Uterus (tissue), 2 donors: ENCODE results near the gene C2CD2L.

Experiments
- POLR2A ChIP-seq, 2 donors: fragments of 450-650 bp; IDR thresholded peaks; one replicate each; pipeline ENCODE4 v1.6.1; 2016; ENCODE audit warnings: antibody characterized with exemption in 2 of 2, mild to moderate bottlenecking in 1 of 2, moderate library complexity in 1 of 2
- TF ChIP-seq, protein P1 (sequence below), 4 experiments: fragments of 200-600 bp in 2 of 4; fragments of 450-650 bp in 2 of 4; sonication (generic) in 2 of 4; IDR thresholded peaks; one replicate each; pipeline ENCODE4 v1.5.1; 2016 to 2019; ENCODE audit warnings: antibody characterized with exemption in 4 of 4, mild to moderate bottlenecking in 2 of 4, moderate library complexity in 1 of 4

DNA sequence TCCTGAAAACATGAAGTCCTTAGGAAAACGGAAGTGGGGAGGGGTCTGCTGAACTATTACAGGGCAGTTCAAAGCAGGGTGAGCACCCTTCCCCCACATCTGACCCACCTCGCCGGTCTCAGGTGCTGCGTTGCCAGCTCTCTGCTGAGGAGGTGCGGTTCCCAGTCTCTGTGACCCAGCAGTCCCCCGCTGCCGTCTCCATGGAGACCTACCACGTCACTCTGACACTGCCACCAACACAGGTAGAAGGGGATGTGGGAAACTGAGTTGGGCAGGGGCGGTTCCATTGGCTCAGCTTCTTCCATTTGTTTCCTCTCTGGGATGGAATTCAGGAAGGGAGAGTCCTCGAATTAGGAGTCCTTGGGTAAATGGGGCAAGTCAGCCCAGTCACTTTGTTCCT is 3.3 kb downstream of the C2CD2L start:
- no peak for TF ChIP-seq POLR2A (IDR thresholded peaks at IDR 0.05)
- TF ChIP-seq, protein P1, sequence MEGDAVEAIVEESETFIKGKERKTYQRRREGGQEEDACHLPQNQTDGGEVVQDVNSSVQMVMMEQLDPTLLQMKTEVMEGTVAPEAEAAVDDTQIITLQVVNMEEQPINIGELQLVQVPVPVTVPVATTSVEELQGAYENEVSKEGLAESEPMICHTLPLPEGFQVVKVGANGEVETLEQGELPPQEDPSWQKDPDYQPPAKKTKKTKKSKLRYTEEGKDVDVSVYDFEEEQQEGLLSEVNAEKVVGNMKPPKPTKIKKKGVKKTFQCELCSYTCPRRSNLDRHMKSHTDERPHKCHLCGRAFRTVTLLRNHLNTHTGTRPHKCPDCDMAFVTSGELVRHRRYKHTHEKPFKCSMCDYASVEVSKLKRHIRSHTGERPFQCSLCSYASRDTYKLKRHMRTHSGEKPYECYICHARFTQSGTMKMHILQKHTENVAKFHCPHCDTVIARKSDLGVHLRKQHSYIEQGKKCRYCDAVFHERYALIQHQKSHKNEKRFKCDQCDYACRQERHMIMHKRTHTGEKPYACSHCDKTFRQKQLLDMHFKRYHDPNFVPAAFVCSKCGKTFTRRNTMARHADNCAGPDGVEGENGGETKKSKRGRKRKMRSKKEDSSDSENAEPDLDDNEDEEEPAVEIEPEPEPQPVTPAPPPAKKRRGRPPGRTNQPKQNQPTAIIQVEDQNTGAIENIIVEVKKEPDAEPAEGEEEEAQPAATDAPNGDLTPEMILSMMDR (IDR thresholded peaks at IDR 0.05), result no peak
